IPS-11a (cell line): ENCODE measurements around the gene NTSR2.

Source experiments
- H3K4me3 ChIP-seq: one replicate; pipeline ENCODE4 v1.5.1; 2013; ENCODE audit warnings: low read depth, low read length, control low read depth

The NTSR2 gene

GRCh38 chr2:11658208-11659114, 11.5 kb downstream of the NTSR2 start:
- no peak overlapping the region for H3K4me3 ChIP-seq

DNA sequence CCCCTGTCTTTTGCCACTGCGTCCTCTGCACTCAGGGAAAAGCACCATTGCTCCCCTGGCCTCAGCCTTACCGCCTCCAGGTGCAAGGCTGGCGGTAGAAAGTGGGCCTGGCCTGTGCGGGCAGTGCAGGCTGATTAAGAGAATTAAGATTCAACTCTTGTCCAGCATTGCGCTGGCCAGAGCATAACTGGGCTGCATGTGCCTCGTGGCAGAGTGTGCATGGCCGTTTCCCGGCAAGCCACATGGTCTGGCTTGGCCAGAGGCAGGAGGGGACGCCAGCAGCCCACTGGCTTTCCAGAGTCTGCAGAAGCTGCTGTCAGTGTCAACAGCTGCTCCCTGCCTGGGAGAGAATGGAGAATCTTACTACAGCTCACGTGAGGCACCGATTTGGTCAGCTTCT, 12.3 kb downstream of the NTSR2 start:
- no peak overlapping the region for H3K4me3 ChIP-seq

- H3K4me3 ChIP-seq, result no peak overlapping the region
Measured at GRCh38 chr2:11657195-11657594, 12.8 kb downstream of the NTSR2 start.

- H3K4me3 ChIP-seq, result no peak overlapping the region
Measured at GRCh38 chr2:11656671-11657101, 13.3 kb downstream of the NTSR2 start.

GRCh38 chr2:11656252-11656651, 13.7 kb downstream of the NTSR2 start:
- no peak overlapping the region for H3K4me3 ChIP-seq

DNA sequence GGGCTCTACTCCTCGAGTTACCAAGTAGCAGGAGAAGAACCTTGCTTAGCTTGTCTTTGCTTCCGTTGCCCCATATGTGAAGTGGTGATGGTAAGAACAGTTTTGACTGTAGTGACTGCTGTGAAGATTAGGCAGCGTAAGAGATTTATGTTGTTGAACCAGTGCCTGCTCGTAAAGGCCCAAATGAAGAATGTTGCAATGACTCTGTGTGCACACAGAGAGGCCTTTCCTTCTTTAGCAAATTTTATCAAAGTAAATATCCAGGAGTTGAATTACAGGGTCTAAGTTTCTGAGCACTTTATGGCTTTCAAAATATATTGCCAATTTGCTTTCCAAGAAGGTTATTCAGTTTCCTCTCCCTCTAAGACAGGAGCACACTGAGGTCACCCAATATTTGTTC, 14.5 kb downstream of the NTSR2 start:
- H3K4me3 ChIP-seq, result no peak overlapping the region

GRCh38 chr2:11652553-11652952, 17.4 kb downstream of the NTSR2 start:
- H3K4me3 ChIP-seq, result no peak overlapping the region

DNA sequence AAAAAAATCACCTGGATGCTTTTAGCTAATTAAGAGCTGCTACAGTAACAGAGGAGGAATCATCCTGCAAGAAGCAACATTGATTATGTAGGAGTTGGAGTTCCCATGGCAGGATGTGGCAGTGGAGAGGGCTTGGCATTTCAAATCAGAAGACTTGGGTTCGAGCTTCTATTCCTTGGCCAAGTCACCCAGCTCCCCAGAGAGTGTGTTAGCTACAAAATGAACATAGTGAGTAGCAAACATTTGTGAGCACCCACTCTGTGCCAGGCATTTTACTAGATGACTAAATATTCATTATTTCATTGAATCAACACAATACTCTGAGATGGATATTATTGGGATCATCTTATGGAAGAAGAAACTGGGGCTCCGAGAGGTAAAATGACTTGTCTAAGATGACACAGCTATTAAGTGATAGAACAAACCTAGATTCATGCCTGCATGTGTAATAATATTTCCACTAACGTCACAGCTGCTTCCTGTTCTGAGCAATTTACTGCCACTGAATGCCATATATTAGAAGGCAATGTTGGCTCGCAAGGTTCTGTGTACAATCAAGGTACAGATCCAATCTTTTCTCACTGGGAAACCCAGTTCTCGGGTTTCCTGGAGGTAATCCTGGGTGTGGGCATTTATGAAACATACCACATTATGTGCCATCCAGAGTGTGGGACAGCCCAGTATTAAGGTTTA, 18.0 kb downstream of the NTSR2 start:
- H3K4me3 ChIP-seq, result no peak overlapping the region

DNA sequence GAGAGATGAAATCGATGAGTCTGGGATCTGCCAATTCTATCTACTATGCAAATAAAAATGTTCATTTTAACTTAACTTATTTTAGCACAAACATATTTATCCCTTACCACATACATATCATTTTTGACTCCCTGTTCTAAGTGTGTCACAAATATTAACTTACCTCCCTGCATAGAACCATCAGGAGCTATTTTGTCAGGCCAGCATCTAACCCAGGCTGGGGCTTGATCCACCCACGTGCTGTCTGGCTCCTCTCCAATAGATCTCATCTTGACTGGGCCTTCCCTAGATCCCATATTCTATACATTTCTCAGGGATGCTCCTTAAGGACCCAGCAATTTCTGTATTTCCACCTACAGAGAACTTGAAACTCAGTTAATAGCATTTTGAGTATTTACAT, 20.9 kb downstream of the NTSR2 start:
- no peak overlapping the region for H3K4me3 ChIP-seq

DNA sequence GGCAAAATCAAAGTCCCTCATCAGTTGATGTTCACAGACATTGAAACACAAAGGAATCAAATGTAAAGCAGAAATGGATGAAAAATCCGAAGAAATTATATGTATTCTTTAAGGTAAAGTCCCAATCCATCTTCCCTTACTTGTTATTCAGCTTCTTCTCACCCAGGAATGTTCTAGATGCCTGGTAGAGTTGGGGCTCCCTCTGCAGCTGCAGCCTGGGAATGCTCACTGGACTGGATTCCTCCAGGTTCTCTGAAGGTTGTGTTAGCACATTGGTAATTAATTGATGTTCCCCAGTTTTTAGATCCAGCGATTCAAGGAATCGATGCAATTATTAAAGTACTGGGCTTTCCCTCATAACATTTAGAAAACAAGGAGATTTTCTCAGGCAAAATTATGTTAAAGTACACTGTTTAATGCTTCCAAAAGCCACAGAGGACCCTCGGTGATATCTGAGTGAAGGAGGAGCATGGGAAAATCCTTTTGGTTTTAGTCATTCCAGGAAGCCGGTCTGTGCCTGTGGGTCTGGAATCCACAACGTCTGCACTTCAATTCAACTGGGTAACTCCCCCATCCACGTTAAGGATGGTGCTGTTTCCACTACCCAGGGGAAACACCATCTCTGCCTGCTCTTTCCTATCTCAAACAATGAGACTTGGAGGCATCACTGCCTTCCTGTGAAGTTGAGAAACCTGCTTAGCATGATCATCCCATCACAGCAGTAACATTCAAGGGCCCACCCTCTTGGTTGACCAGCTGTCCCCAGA, 22.0 kb downstream of the NTSR2 start:
- no peak overlapping the region for H3K4me3 ChIP-seq

GRCh38 chr2:11646530-11646929, 23.5 kb downstream of the NTSR2 start:
- no peak overlapping the region for H3K4me3 ChIP-seq

GRCh38 chr2:11644293-11644692, 25.7 kb downstream of the NTSR2 start:
- H3K4me3 ChIP-seq, result no peak overlapping the region

GRCh38 chr2:11642972-11643371, 27.0 kb downstream of the NTSR2 start:
- H3K4me3 ChIP-seq, result no peak overlapping the region

DNA sequence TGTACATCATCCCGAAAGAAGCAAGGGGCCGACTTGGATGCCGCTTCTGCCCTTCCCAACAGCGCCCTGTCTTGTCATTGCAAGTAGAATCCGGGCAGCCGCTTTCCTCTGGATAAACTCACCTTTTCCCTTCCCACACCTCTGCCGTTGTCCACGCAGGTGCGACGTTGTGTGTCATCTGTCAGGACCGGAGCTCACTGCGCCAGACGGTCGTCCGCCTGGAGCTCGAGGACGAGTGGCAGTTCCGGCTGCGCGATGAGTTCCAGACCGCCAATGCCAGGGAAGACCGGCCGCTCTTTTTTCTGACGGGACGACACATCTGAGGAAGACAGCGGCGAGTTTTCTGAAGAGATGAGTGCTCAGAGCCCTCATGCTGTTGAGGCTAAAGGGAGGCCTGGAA, 29.9 kb downstream of the NTSR2 start:
- no peak overlapping the region for H3K4me3 ChIP-seq

GRCh38 chr2:11639503-11639902, 30.5 kb downstream of the NTSR2 start:
- H3K4me3 ChIP-seq, result no peak overlapping the region

DNA sequence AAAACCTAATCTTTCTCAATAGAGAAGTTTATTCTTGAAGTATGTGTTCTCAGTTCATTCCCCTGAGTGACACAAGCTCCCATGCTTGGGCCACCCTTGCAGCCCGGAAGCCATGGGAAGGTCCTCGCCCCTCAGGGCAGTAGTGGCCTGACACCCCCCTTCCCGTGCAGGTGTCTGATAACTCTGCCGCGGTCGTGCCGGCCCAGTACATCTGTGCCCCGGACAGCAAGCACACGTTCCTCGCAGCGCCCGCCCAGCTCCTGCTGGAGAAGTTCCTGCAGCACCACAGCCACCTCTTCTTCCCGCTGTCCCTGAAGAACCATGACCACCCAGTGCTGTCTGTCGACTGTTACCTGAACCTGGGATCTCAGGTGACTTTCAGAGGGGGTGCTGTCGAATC, 32.4 kb downstream of the NTSR2 start:
- no peak overlapping the region for H3K4me3 ChIP-seq

GRCh38 chr2:11636593-11637295, 33.3 kb downstream of the NTSR2 start:
- H3K4me3 ChIP-seq, result no peak overlapping the region

DNA sequence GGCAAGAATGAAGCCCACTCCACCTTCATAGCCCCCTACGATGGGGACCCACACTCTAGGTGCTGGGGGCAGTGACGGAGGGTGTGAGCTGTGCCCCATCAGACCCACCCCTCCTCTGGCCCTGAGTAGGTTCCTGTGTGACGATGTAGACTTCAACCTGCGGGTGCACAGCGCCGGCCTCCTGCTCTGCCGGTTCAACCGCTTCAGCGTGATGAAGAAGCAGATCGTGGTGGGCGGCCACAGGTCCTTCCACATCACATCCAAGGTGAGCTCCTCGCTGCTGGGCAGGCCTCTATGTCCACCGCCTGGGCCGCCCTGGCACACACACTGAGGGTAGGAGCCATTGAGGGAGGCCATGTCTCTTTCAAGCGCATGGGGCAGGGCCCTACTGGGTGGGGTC, 34.9 kb downstream of the NTSR2 start:
- no peak overlapping the region for H3K4me3 ChIP-seq

DNA sequence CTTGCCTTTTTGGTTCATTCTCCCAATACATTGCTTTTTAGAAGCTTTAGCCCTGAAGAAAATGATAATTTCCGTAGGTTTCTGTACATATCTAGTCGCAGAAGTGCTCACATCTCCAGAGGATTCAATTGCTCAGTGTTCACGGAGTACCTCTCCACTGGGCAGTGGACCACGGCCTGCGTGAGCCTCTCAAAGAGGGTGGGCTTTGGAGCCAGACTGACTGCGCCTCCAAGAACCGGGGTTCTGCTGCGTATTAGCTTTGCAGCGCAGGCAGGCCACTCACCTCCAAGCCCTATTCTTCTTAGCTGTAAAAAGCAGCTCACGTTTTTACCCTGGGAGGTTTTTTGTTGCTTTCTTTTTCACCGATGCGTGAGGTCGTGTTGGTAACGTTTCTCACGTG, 35.4 kb downstream of the NTSR2 start:
- no peak overlapping the region for H3K4me3 ChIP-seq

- no peak overlapping the region for H3K4me3 ChIP-seq
Measured at GRCh38 chr2:11633923-11634478, 36.0 kb downstream of the NTSR2 start.

DNA sequence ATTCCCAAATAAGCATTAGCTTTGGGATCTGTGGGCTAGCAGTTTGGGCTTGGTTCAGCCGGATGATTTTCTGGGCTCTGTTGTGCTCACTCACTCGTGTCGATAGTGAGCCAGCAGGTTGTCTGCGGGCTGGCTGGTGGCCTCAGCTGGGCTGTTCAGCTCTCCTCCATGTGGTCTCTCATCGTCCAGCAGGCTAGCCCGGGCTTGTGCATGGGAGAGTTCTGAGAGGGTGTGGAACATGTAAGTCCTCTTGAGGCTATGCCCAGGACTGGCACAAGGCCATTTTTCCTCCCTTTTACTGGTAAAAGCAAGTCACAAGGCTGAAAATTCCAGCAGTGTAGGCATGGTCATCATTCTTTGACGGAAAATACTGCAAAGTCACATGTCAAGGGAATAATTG, 38.5 kb downstream of the NTSR2 start:
- H3K4me3 ChIP-seq, result no peak overlapping the region
